Endodermal cell (in vitro differentiated cells): ENCODE results near the gene UFC1. TPM values are rescaled to one million over a fixed set of nuclear protein-coding genes. Genes with fewer than 3 reads are reported as not detected.

Source experiments
- DNase-seq: peaks from one replicate; pipeline ENCODE4 v3.0.0-alpha.2; 2017
- H3K27ac ChIP-seq: 2 replicates; pipeline ENCODE4 v1.5.1; 2013; ENCODE audit warnings: mild to moderate bottlenecking, low read depth, low read length, moderate library complexity
- H3K27me3 ChIP-seq: 2 replicates; pipeline ENCODE4 v1.6.1; 2013; ENCODE audit warnings: mild to moderate bottlenecking, low read length, moderate library complexity; ENCODE audit not compliant: insufficient read depth, control insufficient read depth, poor library complexity, severe bottlenecking
- H3K36me3 ChIP-seq: 2 replicates; pipeline ENCODE4 v1.7.0; 2013; ENCODE audit warnings: mild to moderate bottlenecking, low read length, moderate library complexity; ENCODE audit not compliant: control insufficient read depth, insufficient read depth
- H3K4me1 ChIP-seq: one replicate; pipeline ENCODE4 v1.7.0; 2013; ENCODE audit warnings: low read length; ENCODE audit not compliant: control insufficient read depth, insufficient read depth
- H3K4me3 ChIP-seq: 2 replicates; pipeline ENCODE4 v1.5.1; 2013; ENCODE audit warnings: mild to moderate bottlenecking, low read length, moderate library complexity
- H3K9ac ChIP-seq: 2 replicates; pipeline ENCODE4 v1.6.1; 2013; ENCODE audit warnings: mild to moderate bottlenecking, low read length, moderate library complexity; ENCODE audit not compliant: poor library complexity, severe bottlenecking; ENCODE audit errors: extremely low read depth
- H3K9me3 ChIP-seq: 2 replicates; pipeline ENCODE4 v1.6.1; 2013; ENCODE audit warnings: mild to moderate bottlenecking, low read length, moderate library complexity; ENCODE audit not compliant: control insufficient read depth
- H3K27ac Mint-ChIP-seq: 2 replicates; pipeline ENCODE4 v1.8.0; 2020; ENCODE audit warnings: mixed read lengths
- H3K27me3 Mint-ChIP-seq: 2 replicates; pipeline ENCODE4 v1.8.0; 2021; ENCODE audit warnings: mild to moderate bottlenecking, mixed read lengths; ENCODE audit not compliant: insufficient read depth
- H3K36me3 Mint-ChIP-seq: 2 replicates; pipeline ENCODE4 v1.8.0; 2020; ENCODE audit warnings: low read depth, mixed read lengths
- H3K4me1 Mint-ChIP-seq: 2 replicates; pipeline ENCODE4 v1.8.0; 2020; ENCODE audit warnings: mixed read lengths
- H3K4me3 Mint-ChIP-seq: 2 replicates; pipeline ENCODE4 v1.8.0; 2020; ENCODE audit warnings: mild to moderate bottlenecking, moderate library complexity, mixed read lengths
- H3K9me3 Mint-ChIP-seq: 2 replicates; pipeline ENCODE4 v1.8.0; 2020; ENCODE audit warnings: mild to moderate bottlenecking, mixed read lengths
- WGBS, 2 experiments: methylation state at CpG; one replicate each; pipeline versions ENCODE4 v1.1.5 to v1.1.7; 2013; ENCODE audit warnings: missing lambda C conversion rate in 2 of 2, mixed read lengths in 1 of 2; ENCODE audit not compliant: insufficient coverage in 1 of 2, insufficient read length in 1 of 2; 5-methylcytosine and 5-hydroxymethylcytosine counted together
- total RNA-seq, 2 donors: library from RNA; stranded (reverse); fragmentation: NEBNext Ultra II Directional in 1 of 2; extraction: Animal tissue kit (Norgen Biotek cat#: 25700) in 1 of 2; gene quantifications; 2 replicates in 1 of 2; 3 replicates in 1 of 2; pipeline ENCODE4 v1.2.1, GENCODE V29; 2021
- TF ChIP-seq, protein P1 (sequence below): fragments of 200-600 bp; sonication (generic); conservative IDR thresholded peaks from 2 replicates; pipeline ENCODE4 v1.5.0; 2021; ENCODE audit warnings: antibody characterized with exemption, mild to moderate bottlenecking

UFC1 gene
- total RNA-seq, 2 donors from 2014 or later = 89.5 to 97.1 TPM

DNA sequence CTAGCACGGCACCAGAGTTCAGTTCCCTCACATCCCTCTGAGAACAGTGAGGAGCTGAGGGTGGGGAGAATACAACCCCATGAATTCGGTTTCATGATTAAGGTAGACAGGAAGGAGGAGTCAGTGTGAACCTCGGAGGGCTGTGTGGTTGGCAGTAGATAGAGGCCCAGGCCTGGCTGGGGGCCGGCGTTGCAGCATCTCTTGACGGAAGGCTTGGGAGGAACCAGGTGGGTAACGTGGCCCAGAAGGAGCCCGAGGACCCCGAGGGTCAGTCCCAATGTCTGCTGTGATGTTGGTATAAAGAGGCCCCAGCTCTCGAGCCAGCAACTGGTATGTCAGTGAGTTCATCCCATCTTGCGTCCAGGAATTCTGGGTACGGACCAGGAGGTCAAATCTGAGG is 17.9 kb downstream of the UFC1 start:
- Histone ChIP-seq H3K9me3 (no peaks in the 10 kb centered on the region), H3K4me1 (no peaks in the 10 kb centered on the region), H3K4me3 (no peak overlapping the region), H3K9ac (no peak overlapping the region), H3K27me3 (no peaks in the 10 kb centered on the region), H3K27ac (no peak overlapping the region), H3K36me3 (peaks cover 59% of the 10 kb centered on the region)
- Mint-ChIP-seq H3K9me3 (no peaks in the 10 kb centered on the region), H3K27ac (no peak overlapping the region), H3K4me1 (peaks cover 11% of the 10 kb centered on the region), H3K27me3 (no peaks in the 10 kb centered on the region), H3K36me3 (peaks cover 47% of the 10 kb centered on the region), H3K4me3 (no peak overlapping the region)
- DNase-seq = no peak
- 94 to 98% methylated on average over 9 to 12 of the region's 12 CpGs for WGBS, 2 experiments
- TF ChIP-seq, protein P1, sequence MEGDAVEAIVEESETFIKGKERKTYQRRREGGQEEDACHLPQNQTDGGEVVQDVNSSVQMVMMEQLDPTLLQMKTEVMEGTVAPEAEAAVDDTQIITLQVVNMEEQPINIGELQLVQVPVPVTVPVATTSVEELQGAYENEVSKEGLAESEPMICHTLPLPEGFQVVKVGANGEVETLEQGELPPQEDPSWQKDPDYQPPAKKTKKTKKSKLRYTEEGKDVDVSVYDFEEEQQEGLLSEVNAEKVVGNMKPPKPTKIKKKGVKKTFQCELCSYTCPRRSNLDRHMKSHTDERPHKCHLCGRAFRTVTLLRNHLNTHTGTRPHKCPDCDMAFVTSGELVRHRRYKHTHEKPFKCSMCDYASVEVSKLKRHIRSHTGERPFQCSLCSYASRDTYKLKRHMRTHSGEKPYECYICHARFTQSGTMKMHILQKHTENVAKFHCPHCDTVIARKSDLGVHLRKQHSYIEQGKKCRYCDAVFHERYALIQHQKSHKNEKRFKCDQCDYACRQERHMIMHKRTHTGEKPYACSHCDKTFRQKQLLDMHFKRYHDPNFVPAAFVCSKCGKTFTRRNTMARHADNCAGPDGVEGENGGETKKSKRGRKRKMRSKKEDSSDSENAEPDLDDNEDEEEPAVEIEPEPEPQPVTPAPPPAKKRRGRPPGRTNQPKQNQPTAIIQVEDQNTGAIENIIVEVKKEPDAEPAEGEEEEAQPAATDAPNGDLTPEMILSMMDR = no peak

DNA sequence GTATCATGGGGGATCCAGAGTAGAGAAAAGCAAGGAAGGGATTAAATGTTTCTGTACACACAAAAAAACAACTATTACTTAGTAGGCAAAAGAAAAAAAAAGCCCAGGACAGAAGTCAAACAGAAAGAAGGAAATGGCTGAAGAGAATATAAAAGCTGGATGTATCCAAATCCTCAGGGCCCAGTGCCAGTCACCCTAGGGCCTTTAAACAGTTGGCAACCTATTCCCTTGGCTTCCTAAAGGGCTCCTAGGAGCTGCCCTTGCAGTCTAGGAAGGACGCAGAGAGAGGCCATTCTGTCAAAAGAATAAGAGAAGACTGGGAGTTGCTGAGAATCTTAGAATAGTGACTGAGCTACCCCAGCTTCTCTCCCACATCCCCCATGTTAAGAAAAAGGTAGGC is 18.6 kb downstream of the UFC1 start:
- no peaks in the 10 kb centered on the region for H3K4me1 ChIP-seq
- DNase-seq = no peak
- H3K27ac ChIP-seq = no peak overlapping the region
- no peaks in the 10 kb centered on the region for H3K9me3 ChIP-seq
- WGBS, 2 experiments = 78 to 100% methylated on average over 1 of the region's 1 CpG
- Mint-ChIP-seq H3K27ac (no peak overlapping the region), H3K27me3 (no peaks in the 10 kb centered on the region), H3K4me1 (peaks cover 6% of the 10 kb centered on the region), H3K9me3 (no peaks in the 10 kb centered on the region), H3K36me3 (peaks cover 47% of the 10 kb centered on the region), H3K4me3 (no peak overlapping the region)
- no peak overlapping the region for H3K4me3 ChIP-seq
- H3K36me3 ChIP-seq = peaks cover 59% of the 10 kb centered on the region
- TF ChIP-seq, protein P1 = no peak
- H3K9ac ChIP-seq = no peak overlapping the region
- H3K27me3 ChIP-seq = no peaks in the 10 kb centered on the region

DNA sequence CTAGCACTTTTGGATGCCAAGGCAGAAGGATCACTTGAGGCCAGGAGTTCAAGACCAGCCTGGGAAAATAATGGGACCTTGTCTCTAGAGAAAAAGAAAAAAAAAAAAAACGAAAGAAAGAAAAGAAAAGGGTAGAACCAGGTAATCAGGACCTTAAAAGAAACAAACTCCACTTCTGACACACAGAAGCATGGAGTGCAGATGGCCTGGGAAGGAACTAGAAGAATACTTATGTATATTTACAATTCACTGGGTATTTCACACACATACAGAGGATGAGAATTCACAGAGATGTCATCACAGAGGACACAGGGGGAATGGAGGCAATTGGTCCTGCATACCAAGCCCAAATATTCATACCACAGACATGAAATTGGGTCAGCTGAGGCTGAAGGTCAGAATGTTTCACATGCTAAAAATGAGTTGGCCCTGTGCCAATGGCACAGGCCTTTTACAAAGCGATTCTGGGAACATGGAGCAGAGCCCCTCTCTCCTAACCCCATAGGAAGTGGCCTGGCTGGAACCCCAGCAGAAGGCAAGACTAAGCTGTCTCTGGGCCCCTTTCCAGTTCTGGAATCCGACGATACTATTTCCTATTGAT is 19.1 kb downstream of the UFC1 start:
- Mint-ChIP-seq H3K27me3 (no peaks in the 10 kb centered on the region), H3K4me3 (no peak overlapping the region), H3K27ac (no peak overlapping the region), H3K9me3 (no peaks in the 10 kb centered on the region), H3K4me1 (peaks cover 9% of the 10 kb centered on the region), H3K36me3 (peaks cover 47% of the 10 kb centered on the region)
- H3K27ac ChIP-seq = no peak overlapping the region
- no peaks in the 10 kb centered on the region for H3K27me3 ChIP-seq
- no peak for DNase-seq
- H3K9me3 ChIP-seq = no peaks in the 10 kb centered on the region
- no peak overlapping the region for H3K9ac ChIP-seq
- TF ChIP-seq, protein P1 = no peak
- WGBS, 2 experiments = 83 to 88% methylated on average over 2 to 4 of the region's 4 CpGs
- H3K4me3 ChIP-seq = no peak overlapping the region
- H3K4me1 ChIP-seq = no peaks in the 10 kb centered on the region
- peaks cover 59% of the 10 kb centered on the region for H3K36me3 ChIP-seq
